Right hindlimb (tissue), 1 donor: Measurements from ENCODE around the gene STAMBPL1.
"Not testable (repeated sequence)": the region's sequence is repeated elsewhere in the genome, so short reads cannot be mapped to it uniquely, and the experiment has no call there.

ENCODE experiments used
- DNase-seq: peaks from one replicate; pipeline ENCODE4 v3.0.0-alpha.2; 2018

Gene STAMBPL1

GRCh38 chr10:88879534-88880281 is at the start of gene STAMBPL1:
STAMBPL1 (plus strand) TSS chr10:88880245; CDS start chr10:88901709, 21,464 bp downstream.
- no peak for DNase-seq

- DNase-seq, result no peak
Observed at GRCh38 chr10:88830643-88831268, 49.3 kb upstream of the STAMBPL1 start.

- DNase-seq, result no peak
Observed at GRCh38 chr10:88831709-88832108, 48.3 kb upstream of the STAMBPL1 start.

- no peak for DNase-seq
Observed at GRCh38 chr10:88832376-88832775, 47.7 kb upstream of the STAMBPL1 start.

GRCh38 chr10:88833156-88833555 is 46.9 kb upstream of the STAMBPL1 start:
- no peak for DNase-seq

- no peak for DNase-seq
Observed at GRCh38 chr10:88833723-88834122, 46.3 kb upstream of the STAMBPL1 start.

- peak; percentile 87 for DNase-seq
Observed at GRCh38 chr10:88835096-88835909, 44.7 kb upstream of the STAMBPL1 start.

- no peak for DNase-seq
Observed at GRCh38 chr10:88835910-88836221, 44.2 kb upstream of the STAMBPL1 start.

- DNase-seq, result not testable (repeated sequence)
Observed at GRCh38 chr10:88837632-88838031, 42.4 kb upstream of the STAMBPL1 start.

- no peak for DNase-seq
Observed at GRCh38 chr10:88838766-88839350, 41.2 kb upstream of the STAMBPL1 start.

GRCh38 chr10:88840104-88840503 is 39.9 kb upstream of the STAMBPL1 start:
- no peak for DNase-seq

GRCh38 chr10:88840881-88841280 is 39.2 kb upstream of the STAMBPL1 start:
- DNase-seq, result no peak

GRCh38 chr10:88841316-88842111 is 38.5 kb upstream of the STAMBPL1 start:
- no peak for DNase-seq

- no peak for DNase-seq
Observed at GRCh38 chr10:88843171-88843570, 36.9 kb upstream of the STAMBPL1 start.

- no peak for DNase-seq
Observed at GRCh38 chr10:88848499-88848898, 31.5 kb upstream of the STAMBPL1 start.

- DNase-seq, result no peak
Observed at GRCh38 chr10:88849234-88849633, 30.8 kb upstream of the STAMBPL1 start.

GRCh38 chr10:88850712-88851111 is 29.3 kb upstream of the STAMBPL1 start:
- no peak for DNase-seq

- DNase-seq, result no peak
Observed at GRCh38 chr10:88851706-88852105, 28.3 kb upstream of the STAMBPL1 start, which contains the start of gene ANKRD22. ANKRD22 (minus strand) TSS chr10:88851844; CDS start chr10:88851607, 237 bp downstream.

- no peak for DNase-seq
Observed at GRCh38 chr10:88852327-88852726, 27.7 kb upstream of the STAMBPL1 start.

GRCh38 chr10:88853155-88853881 is 26.7 kb upstream of the STAMBPL1 start:
- no peak for DNase-seq

GRCh38 chr10:88854684-88855083 is 25.4 kb upstream of the STAMBPL1 start:
- DNase-seq, result no peak

GRCh38 chr10:88857831-88858230 is 22.2 kb upstream of the STAMBPL1 start:
- no peak for DNase-seq
